Activated CD4-positive, alpha-beta T cell treated with anti-CD3 and anti-CD28 coated beads for 24 hours (primary cell): ENCODE data around the gene LUZP1.
A peak's percentile ranks its signal among the peaks of the same experiment; 100 is the strongest.
"Not testable (repeated sequence)": the region's sequence is repeated elsewhere in the genome, so short reads cannot be mapped to it uniquely, and the experiment has no call there.

Experiments used
- DNase-seq, 2 donors: peaks; one replicate each; pipeline ENCODE4 v3.0.0-alpha.2; 2020; ENCODE audit warnings: low read depth in 2 of 2

Gene LUZP1

GRCh38 chr1:23188936-23189452 lies 20.3 kb upstream of the LUZP1 start:
- not testable (repeated sequence) for DNase-seq

- DNase-seq = no peak
These were observed 19.8 kb upstream of the LUZP1 start for GRCh38 chr1:23188434-23188884.

GRCh38 chr1:23187637-23188036 lies 19.0 kb upstream of the LUZP1 start:
- DNase-seq = no peak

GRCh38 chr1:23185381-23185780 lies 16.7 kb upstream of the LUZP1 start:
- no peak for DNase-seq

GRCh38 chr1:23184212-23184934 lies 15.7 kb upstream of the LUZP1 start:
- DNase-seq = no peak

GRCh38 chr1:23179862-23180261 lies 11.2 kb upstream of the LUZP1 start:
- DNase-seq = no peak

- no peak for DNase-seq
These were observed 10.3 kb upstream of the LUZP1 start for GRCh38 chr1:23178950-23179349.

- DNase-seq = no peak
These were observed 9.8 kb upstream of the LUZP1 start for GRCh38 chr1:23178414-23178813.

GRCh38 chr1:23177438-23178380 lies 9.1 kb upstream of the LUZP1 start:
- DNase-seq = peak in 1 of 2 donors; percentile 42

GRCh38 chr1:23177031-23177430 lies 8.4 kb upstream of the LUZP1 start:
- no peak for DNase-seq

GRCh38 chr1:23174426-23175110 lies 5.9 kb upstream of the LUZP1 start:
- no peak for DNase-seq

- DNase-seq = no peak
These were observed 2.6 kb upstream of the LUZP1 start for GRCh38 chr1:23171181-23171755.

- DNase-seq = no peak
These were observed 1.2 kb upstream of the LUZP1 start for GRCh38 chr1:23169727-23170335.

- no peak for DNase-seq
These were observed 529 bp upstream of the LUZP1 start for GRCh38 chr1:23169195-23169575.

- no peak for DNase-seq
These were observed 594 bp downstream of the LUZP1 start for GRCh38 chr1:23168079-23168444.

- no peak for DNase-seq
These were observed 1.1 kb downstream of the LUZP1 start for GRCh38 chr1:23167353-23168078.

- DNase-seq = no peak
These were observed 1.8 kb downstream of the LUZP1 start for GRCh38 chr1:23166854-23167253.

GRCh38 chr1:23163395-23163794 lies 5.3 kb downstream of the LUZP1 start:
- no peak for DNase-seq

- DNase-seq = no peak
These were observed 8.4 kb downstream of the LUZP1 start for GRCh38 chr1:23159963-23160877.

- DNase-seq = no peak
These were observed 11.7 kb downstream of the LUZP1 start for GRCh38 chr1:23156940-23157339.
